Smooth muscle cell (in vitro differentiated cells): ENCODE measurements around the gene MAB21L4. TPM values are rescaled to one million over a fixed set of nuclear protein-coding genes. Genes with fewer than 3 reads are reported as not detected.

Experiments used
- DNase-seq: peaks from one replicate; lab custom pipeline; 2025; ENCODE audit not compliant: unreplicated experiment; lab: John Stamatoyannopoulos, UW
- H2AFZ ChIP-seq: fragments of 200-600 bp; sonication (generic); 2 replicates; pipeline ENCODE4 v1.6.0; 2016; ENCODE audit warnings: antibody characterized with exemption, low read depth, mild to moderate bottlenecking
- H3F3A ChIP-seq: fragments of 200-600 bp; sonication (generic); 2 replicates; pipeline ENCODE4 v1.6.0; 2017; ENCODE audit warnings: antibody characterized with exemption, low read depth
- H3K27ac ChIP-seq: fragments of 200-600 bp; sonication (generic); 2 replicates; pipeline ENCODE4 v1.5.1; 2016; ENCODE audit warnings: low read depth, mild to moderate bottlenecking
- H3K27me3 ChIP-seq: fragments of 200-600 bp; sonication (generic); 2 replicates; pipeline ENCODE4 v1.6.1; 2016; ENCODE audit warnings: low read depth, mild to moderate bottlenecking
- H3K36me3 ChIP-seq: fragments of 200-600 bp; sonication (generic); 2 replicates; pipeline ENCODE4 v1.5.1; 2016; ENCODE audit warnings: low read depth
- H3K4me1 ChIP-seq: fragments of 200-600 bp; sonication (generic); 2 replicates; pipeline ENCODE4 v1.5.1; 2016; ENCODE audit warnings: low read depth
- H3K4me2 ChIP-seq: fragments of 200-600 bp; sonication (generic); 2 replicates; pipeline ENCODE4 v1.6.0; 2016; ENCODE audit warnings: mild to moderate bottlenecking
- H3K4me3 ChIP-seq: fragments of 200-600 bp; sonication (generic); 2 replicates; pipeline ENCODE4 v1.5.1; 2016; ENCODE audit warnings: mild to moderate bottlenecking
- H3K79me2 ChIP-seq: fragments of 200-600 bp; sonication (generic); 2 replicates; pipeline ENCODE4 v1.6.0; 2016; ENCODE audit warnings: low read depth, mild to moderate bottlenecking
- H3K9ac ChIP-seq: fragments of 200-600 bp; sonication (generic); 2 replicates; pipeline ENCODE4 v1.6.0; 2016; ENCODE audit warnings: low read depth
- H3K9me3 ChIP-seq: fragments of 200-600 bp; sonication (generic); replicated peaks from 2 replicates; pipeline ENCODE4 v1.5.1; 2016; ENCODE audit warnings: low read depth
- H4K20me1 ChIP-seq: fragments of 200-600 bp; sonication (generic); 2 replicates; pipeline ENCODE4 v1.6.0; 2016; ENCODE audit warnings: low read depth
- WGBS: methylation state at CpG from one replicate; pipeline ENCODE4 v1.1.7; 2016; ENCODE audit warnings: low lambda C conversion rate; 5-methylcytosine and 5-hydroxymethylcytosine counted together
- polyA plus RNA-seq: library from polyadenylated mRNA; unstranded; fragments of >200 nt; fragmentation: Nextera tagmentation; extraction: Ambion mirVana; gene quantifications from 2 replicates; pipeline ENCODE4 v1.2.1, GENCODE V29; 2016
- total RNA-seq: library from RNA; depleted of rRNA; stranded (reverse); fragments of >200 nt; gene quantifications from 2 replicates; pipeline ENCODE4 v1.2.3, GENCODE V29; 2014
- TF ChIP-seq, protein P1 (sequence below): fragments of 200-600 bp; sonication (generic); IDR thresholded peaks from 2 replicates; pipeline ENCODE4 v1.5.1; 2017; ENCODE audit warnings: borderline replicate concordance, mild to moderate bottlenecking, antibody characterized with exemption; ENCODE audit not compliant: insufficient read depth, poor library complexity, severe bottlenecking

Gene MAB21L4
- total and polyA plus RNA-seq, 2 experiments from 2014 or later, result 0.53 to 2.2 TPM

- DNase-seq, result no peak
- 95% methylated on average over 29 of the region's 29 CpGs for WGBS
- no peak overlapping the region for H3K27ac ChIP-seq
- no peaks in the 10 kb centered on the region for H3K27me3 ChIP-seq
- H3K4me2 ChIP-seq, result no peak overlapping the region
- no peak overlapping the region for H3K9ac ChIP-seq
- H3K79me2 ChIP-seq, result no peaks in the 10 kb centered on the region
- H3F3A ChIP-seq, result no peaks in the 10 kb centered on the region
- no peaks in the 10 kb centered on the region for H3K9me3 ChIP-seq
- H2AFZ ChIP-seq, result no peak overlapping the region
- H3K4me1 ChIP-seq, result no peaks in the 10 kb centered on the region
- no peaks in the 10 kb centered on the region for H4K20me1 ChIP-seq
- H3K36me3 ChIP-seq, result no peaks in the 10 kb centered on the region
- TF ChIP-seq, protein P1, sequence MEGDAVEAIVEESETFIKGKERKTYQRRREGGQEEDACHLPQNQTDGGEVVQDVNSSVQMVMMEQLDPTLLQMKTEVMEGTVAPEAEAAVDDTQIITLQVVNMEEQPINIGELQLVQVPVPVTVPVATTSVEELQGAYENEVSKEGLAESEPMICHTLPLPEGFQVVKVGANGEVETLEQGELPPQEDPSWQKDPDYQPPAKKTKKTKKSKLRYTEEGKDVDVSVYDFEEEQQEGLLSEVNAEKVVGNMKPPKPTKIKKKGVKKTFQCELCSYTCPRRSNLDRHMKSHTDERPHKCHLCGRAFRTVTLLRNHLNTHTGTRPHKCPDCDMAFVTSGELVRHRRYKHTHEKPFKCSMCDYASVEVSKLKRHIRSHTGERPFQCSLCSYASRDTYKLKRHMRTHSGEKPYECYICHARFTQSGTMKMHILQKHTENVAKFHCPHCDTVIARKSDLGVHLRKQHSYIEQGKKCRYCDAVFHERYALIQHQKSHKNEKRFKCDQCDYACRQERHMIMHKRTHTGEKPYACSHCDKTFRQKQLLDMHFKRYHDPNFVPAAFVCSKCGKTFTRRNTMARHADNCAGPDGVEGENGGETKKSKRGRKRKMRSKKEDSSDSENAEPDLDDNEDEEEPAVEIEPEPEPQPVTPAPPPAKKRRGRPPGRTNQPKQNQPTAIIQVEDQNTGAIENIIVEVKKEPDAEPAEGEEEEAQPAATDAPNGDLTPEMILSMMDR, result no peak
- no peak overlapping the region for H3K4me3 ChIP-seq
These were observed 29.9 kb upstream of the MAB21L4 start for GRCh38 chr2:240925568-240926515.

GRCh38 chr2:240925191-240925567 is 29.2 kb upstream of the MAB21L4 start:
- Histone ChIP-seq H3K9me3 (no peaks in the 10 kb centered on the region), H3K27ac (no peak overlapping the region), H2AFZ (no peak overlapping the region), H3F3A (no peaks in the 10 kb centered on the region), H3K4me1 (no peaks in the 10 kb centered on the region), H4K20me1 (no peaks in the 10 kb centered on the region), H3K9ac (no peak overlapping the region), H3K27me3 (no peaks in the 10 kb centered on the region), H3K4me3 (no peak overlapping the region), H3K36me3 (no peaks in the 10 kb centered on the region), H3K4me2 (no peak overlapping the region), H3K79me2 (no peaks in the 10 kb centered on the region)
- TF ChIP-seq, protein P1, result no peak
- WGBS, result 97% methylated on average over 14 of the region's 14 CpGs
- no peak for DNase-seq

GRCh38 chr2:240922982-240923537 is 27.1 kb upstream of the MAB21L4 start:
- H3K36me3 ChIP-seq, result no peaks in the 10 kb centered on the region
- no peak for DNase-seq
- no peak overlapping the region for H3K9ac ChIP-seq
- H3K79me2 ChIP-seq, result no peaks in the 10 kb centered on the region
- H3K27ac ChIP-seq, result no peak overlapping the region
- no peak overlapping the region for H3K4me3 ChIP-seq
- H3K27me3 ChIP-seq, result no peaks in the 10 kb centered on the region
- H3K4me1 ChIP-seq, result no peaks in the 10 kb centered on the region
- H2AFZ ChIP-seq, result no peak overlapping the region
- WGBS, result 77% methylated on average over 14 of the region's 15 CpGs
- H3K9me3 ChIP-seq, result no peaks in the 10 kb centered on the region
- H4K20me1 ChIP-seq, result no peaks in the 10 kb centered on the region
- H3F3A ChIP-seq, result no peaks in the 10 kb centered on the region
- no peak overlapping the region for H3K4me2 ChIP-seq
- TF ChIP-seq, protein P1, result no peak
